ENCODE results near the gene THNSL1. TPM values are rescaled to one million over a fixed set of nuclear protein-coding genes. Genes with fewer than 3 reads are reported as not detected.
"Not testable (repeated sequence)": the region's sequence is repeated elsewhere in the genome, so short reads cannot be mapped to it uniquely, and the experiment has no call there.

THNSL1 gene, protein sequence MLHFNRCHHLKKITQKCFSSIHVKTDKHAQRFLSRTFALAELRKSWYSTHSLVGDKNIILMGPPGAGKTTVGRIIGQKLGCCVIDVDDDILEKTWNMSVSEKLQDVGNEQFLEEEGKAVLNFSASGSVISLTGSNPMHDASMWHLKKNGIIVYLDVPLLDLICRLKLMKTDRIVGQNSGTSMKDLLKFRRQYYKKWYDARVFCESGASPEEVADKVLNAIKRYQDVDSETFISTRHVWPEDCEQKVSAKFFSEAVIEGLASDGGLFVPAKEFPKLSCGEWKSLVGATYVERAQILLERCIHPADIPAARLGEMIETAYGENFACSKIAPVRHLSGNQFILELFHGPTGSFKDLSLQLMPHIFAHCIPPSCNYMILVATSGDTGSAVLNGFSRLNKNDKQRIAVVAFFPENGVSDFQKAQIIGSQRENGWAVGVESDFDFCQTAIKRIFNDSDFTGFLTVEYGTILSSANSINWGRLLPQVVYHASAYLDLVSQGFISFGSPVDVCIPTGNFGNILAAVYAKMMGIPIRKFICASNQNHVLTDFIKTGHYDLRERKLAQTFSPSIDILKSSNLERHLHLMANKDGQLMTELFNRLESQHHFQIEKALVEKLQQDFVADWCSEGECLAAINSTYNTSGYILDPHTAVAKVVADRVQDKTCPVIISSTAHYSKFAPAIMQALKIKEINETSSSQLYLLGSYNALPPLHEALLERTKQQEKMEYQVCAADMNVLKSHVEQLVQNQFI
- 3.3 TPM for polyA plus RNA-seq (2013, experiment 1 of 2; ENCODE audit: insufficient read length)
- 3.3 TPM for polyA plus RNA-seq (2013, experiment 2 of 2; ENCODE audit: insufficient read length)

DNA sequence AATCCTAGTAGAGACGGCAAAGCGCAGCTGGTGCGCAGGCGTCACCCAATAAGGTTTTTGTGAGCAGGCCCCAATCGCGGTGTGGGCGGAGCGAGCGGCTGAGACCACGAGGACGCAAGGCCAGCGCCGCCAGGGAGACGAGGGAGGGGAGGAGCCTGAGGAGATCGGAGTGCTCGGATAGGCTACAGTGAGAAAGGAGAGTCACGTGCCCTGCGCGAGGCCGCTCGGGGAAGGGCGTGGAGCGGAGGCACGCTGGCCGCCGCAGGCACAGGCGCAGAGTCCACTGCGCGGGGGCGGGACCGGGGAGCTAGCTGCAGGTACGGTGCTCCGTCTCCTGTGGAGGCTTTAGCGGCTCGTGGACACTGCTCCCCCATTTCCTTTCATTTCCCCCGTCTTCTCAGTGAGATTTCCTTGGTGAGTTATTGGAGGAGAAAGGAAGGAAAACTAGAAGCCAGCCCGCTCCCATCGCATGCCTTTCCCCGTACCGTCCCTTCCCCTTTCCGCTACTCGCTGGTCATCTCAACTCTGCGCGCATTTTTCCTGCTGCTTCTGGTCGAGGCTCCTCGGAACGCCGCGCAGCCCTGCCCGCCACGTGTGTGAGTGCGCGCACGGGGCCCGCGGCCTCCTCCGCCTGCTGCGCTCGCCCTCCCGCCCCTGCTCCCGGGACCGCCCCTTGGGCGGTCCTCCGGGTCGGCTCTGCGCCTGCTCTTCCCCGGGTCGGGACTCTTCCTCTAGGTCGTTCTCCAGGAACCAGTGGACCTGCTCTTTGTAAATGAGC, at the start of gene THNSL1:
THNSL1 (plus strand) TSS at position 237 of the 778 bp plus-strand sequence. CDS start 6,612 bp downstream, outside the sequence.
- peak; percentile 99 for DNase-seq

DNA sequence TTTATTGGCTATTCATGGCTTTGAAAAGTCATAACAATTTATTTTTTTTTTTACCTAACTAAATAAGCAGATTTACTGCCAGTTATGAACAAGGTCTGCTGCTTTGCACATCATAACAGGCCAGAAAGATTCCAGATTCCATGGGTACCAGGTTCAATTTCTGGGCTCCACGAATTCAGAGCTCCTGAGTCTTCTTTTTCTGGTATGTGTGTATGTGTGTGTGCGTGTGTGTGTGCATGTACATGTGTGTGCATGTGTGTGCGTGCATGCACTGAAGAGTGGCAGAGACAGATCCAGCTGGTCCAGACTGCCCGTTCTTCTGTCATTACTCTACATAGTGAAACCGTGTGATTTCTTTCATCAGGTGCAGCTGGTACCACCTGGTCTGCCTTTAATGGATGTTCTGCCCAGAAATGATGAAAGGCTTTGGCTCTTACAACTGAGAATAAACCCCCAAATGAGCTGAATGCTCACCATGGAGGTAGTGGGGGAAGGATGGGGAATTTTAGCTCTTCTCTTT, 49.4 kb upstream of the THNSL1 start:
- DNase-seq: no peak

DNA sequence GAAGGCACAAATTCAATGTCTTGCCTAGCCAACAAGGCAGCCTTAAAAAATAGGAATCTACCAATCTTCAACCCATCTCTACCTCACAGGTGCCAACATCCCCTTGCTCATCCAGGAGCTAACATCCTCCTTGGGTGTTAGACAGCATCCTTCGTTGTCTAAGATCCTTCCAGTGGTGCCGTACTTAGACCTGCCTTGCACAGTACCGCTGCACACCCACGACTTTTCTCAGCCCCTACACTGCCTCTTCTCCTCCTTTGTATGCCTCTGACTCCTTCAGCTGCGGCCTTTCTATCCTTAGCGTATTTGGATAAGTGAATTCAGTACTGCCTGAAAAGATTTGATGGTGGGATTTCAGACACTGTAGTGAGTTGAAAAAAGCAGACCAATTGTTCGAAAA, 48.1 kb upstream of the THNSL1 start:
- DNase-seq: no peak

DNA sequence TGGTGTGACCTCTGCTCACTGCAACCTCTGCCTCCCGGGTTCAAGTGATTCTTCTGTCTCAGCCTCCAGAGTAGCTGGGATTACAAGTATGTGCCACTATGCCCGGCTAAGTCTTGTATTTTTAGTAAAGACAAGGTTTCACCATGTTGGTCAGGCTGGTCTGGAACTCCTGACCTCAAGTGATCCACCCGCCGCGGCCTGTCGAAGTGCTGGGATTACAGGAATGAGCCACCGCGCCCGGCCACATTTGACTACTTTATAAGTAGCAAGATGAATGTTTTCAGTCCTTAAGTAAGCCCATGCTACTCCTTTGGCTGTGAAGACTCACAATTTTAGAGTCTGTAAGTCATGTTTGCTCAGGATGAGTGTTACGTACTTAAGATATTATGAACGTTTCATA, 47.5 kb upstream of the THNSL1 start:
- not testable (repeated sequence) for DNase-seq

DNA sequence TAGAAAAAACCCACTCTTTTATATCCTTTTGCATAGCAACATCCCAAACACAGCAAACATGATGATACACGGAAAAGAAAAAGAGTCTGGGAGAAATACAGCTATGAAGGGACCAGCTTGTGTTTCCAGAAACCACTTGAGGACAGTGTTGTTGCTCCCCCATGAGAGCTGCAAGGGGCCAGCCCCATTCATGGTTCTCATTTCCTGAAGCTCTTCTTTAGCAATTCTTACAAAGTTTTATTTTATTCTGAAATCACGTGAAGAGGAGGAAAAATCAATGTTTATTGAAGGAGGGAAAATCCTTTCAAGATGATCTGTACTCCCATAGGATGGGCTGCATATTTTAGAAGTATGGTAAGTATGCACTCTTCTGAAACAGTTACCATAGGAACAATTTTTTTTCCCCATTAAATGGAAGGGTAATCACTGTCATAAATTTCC, 46.6 kb upstream of the THNSL1 start:
- peak; percentile 80 for DNase-seq

DNA sequence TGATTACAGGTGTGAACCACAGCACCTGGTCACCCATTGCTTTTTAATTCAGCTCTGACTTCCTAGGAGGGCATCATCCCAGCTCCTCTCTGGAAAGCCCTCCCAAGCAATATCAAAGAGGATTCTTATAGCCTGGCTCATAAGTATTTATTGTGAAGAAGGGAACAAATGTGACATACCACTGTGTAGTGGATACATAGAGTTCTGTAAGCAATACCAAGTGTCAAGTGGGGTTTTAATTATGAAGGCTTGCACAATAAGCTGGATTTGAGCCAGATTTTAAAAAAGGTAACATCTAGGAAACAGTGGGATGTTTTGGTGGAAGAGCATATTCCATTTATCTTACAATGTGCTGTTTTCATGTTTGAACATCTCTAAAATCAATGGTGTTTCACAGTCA, 45.0 kb upstream of the THNSL1 start:
- no peak for DNase-seq

DNA sequence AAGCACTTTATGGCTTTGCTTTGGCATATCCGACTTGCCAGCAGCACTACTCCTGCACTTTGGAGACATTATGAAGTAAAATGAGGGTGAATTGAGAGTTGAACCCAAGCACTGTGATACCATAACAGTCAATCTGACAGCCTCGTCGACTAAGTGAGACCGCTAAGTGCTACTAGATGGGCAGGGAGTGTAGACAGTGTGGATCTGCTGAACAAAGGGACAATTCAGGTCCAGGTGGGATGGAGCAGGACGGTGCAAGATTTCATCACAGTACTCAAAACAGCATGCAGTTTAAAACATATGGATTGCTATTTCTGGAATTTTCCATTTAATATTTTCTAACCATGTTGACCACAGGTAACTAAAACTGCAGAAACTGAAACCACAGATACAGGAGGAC, 43.2 kb upstream of the THNSL1 start:
- DNase-seq: no peak

DNA sequence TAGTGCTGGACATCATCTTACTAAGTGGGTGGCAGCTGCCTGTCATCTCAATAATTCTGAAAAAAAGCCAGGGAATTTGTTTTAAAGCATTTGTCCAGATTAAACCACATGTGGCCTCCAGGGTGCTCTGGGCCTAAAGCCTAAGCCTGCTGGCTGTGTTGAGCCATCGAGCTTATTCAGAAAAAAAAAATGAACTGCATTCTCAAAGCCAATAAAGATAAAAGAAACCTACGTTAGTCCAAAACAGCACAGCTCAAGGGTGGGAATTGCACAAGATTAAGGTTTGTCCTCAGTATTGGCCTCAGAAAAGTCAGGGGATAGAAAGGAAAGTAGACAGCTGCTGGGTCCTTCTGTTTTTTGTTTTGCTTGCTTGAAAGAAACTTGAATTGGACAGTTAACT, 41.4 kb upstream of the THNSL1 start:
- peak; percentile 64 for DNase-seq

DNA sequence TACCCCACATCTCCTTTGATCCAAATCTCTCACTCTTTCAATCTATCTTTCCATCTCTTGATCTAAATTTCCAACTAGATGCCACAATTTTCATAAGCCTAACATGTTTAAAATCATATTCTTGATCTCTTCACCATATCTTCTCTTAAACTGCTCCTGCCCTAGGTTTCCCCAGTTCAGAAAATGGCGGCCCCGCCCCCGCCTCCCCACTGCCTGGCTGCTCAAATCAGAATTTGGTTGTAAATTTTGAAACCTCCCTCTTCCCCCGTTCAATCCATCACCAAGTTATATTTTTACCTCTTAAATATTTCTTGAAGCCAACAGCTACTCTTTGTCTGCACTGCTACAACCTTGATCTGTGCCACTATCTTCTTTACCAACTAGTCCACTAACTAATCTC, 36.7 kb upstream of the THNSL1 start:
- DNase-seq: no peak

DNA sequence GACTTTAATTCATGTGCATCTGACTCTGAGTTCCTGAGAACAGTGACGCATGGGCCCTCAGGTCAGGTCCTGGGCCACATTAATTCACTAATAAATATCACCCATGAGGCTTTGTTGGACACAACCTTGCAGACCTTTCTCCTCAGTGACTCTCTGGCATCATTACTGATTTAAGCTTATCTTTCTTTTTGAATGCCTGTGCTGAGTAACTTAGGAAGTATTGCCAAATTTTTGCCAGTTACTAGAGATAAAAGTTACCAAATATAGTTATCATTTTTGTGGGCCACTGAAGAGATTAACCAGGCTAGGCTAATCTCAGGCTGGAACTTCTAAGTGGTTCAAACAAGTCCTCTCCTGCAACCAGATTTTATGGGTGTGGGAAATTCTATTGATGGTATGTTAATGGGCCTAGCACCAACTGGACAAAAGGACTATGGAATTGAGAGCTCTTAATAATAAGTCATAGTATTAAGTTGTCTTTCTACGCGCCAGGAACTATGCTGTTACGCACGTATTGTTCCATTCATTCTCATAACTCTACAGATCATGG, 35.2 kb upstream of the THNSL1 start:
- DNase-seq: no peak

DNA sequence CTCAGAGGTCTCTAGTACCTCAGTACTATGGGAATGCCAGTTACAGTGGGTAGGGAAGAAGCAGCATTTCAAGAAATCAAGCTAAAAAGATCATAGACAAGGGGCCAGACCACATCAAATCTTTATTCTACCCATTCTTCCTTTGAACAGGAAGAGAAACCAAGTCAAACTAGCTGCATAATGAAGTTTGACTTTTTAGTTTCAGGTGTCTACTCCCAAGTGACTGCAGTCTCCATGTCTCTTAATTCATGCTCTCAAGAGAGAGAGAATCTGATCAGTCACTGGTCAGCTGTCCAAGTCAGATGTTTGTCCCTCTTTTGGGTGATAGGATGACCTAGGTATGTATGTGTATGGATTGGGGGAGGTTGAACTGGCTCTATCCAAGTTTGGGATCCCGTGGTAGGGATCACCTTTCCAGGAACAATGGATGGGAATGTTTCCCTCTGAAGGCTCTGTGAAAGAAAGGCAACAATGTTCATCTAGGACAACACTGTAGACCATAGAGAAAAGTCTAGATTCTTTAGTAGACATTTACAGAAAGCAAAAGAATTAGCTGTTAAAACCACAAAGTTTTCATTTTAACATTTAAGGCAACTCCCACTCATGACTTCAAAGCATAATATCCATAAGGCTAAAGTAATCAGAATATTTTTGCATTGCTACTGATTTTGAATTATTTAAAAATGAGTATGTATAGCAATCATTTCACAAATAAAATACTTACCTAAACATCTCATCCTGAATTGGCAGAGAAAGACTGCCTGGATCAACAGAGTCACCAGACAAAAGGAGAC, 33.9 kb upstream of the THNSL1 start:
- DNase-seq: no peak

DNA sequence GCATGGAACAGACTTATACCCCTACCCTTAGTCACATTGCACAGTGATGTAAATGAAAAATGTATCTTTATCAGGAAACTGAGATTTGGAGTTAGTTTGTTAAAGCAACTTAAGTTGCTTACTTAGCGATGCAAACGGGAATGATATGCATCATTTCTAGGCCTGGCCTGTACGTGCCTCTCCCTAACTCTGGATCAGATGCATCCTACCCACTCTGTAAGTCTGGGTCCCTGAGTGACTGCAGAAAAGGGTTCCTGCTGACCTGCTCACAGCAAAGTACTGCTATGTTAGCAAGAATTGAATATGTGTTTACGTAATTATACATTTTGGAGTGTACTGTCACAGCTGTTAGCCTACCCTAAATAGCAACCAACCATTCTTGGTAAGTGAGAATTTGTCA, 33.3 kb upstream of the THNSL1 start:
- DNase-seq: no peak

DNA sequence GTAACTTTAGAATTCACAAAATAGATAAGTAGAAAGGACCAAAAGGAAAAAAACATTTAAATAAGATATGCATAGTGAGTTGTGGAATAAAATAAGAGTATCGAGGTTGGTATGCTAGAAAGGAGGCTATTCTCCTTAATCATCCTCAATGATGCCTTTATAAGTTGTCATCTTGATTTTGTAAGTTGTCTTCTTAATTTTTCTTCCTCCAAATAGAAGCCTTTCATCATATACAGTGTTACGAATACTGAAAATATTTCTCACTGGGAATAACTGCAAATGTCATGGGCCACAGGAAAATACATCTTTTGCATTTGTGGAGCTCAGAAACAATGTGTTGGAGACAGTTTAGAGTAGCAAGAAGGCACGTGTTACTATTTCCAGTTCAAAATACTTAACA, 32.5 kb upstream of the THNSL1 start:
- peak; percentile 45 for DNase-seq

DNA sequence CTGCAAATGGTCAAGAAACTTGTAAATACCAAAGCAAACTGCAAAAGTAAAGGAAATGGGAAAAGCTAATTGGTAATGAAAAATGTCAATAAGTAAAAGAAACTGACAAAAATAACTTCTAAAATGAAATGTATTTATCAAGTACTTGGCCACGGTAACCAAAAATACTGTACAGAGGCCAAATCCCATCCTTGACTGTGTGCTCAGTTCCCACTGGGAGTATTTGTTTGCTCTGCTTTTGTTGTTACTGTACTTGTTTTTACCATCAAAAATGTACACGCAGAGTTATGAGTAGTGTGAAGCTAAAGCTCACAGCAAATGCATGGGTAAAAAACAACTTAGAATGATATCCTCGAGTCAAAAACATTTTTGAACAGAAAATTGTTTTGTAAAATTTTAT, 31.5 kb upstream of the THNSL1 start:
- DNase-seq: no peak

DNA sequence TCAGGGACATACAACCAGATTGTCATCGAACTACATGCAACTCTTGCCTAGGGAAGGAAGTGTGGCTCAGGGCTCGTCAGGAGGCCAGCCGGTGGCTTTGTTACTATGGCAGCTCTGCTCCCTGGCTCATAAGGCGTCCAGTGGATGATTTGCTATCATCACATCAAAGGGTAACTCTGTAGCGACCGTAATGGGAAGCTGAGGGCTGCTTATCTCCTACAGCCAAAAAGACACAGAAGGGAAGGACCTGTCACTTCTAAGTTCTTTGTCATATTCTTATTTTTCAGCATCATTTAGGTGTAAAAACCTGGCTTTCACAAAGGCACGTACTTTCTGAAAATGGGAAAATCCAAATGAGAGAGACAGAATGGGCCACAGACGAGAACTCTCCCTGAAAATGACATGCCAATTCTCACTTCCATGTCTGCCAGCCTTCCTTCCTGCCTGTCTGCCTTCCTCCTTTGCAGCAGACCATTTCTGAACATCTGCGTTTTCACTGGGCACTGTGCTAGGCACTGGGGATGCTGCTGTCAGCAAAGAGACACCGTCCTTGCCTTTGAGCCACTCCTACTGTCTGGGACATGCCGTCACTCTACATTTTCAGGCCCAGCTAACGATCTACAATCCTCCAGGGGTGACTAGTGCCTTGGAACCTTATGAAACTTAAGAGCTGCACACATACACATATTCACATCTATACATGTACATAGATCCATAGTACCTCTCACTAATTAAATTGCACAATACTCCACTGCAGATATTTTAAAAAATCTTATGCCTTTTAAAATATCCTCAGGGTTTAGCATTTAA, 27.4 kb upstream of the THNSL1 start:
- no peak for DNase-seq

DNA sequence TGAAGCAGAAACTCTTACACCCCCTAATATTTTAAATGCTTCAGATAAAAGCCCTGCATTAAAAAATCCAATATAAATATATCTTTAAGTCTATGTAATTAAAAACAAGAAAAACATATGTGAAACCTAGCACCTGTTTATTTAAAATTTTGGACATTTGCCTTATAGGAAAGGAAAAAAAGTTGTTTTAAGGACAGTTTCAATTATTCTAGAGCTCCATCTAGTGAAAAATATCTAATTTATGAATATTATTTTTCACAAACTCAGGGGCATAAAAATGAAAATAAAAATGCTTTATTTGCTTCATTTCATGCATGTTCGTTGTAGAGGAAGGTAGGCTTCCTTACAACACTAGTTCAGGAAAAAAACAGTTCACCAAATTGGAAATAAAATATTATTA, 26.5 kb upstream of the THNSL1 start:
- peak; percentile 20 for DNase-seq

DNA sequence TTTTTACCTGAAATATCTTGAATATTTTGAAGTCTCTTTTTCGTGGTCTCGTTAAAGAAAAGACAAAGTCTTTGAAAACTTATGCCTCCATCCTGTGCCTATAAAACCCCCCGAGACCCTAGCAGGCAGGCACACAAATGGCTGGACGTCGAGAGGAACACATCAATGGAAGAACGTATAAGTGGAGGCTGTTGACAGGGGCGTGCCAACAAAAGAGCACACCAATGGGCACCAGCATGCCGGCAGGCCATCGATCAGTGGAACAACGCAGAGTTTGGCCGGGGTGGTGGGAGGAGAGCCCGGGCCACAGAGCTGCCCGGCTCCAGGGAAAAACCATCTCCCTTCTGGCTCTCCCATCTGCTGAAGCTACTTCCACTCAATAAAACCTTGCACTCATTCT, 25.1 kb upstream of the THNSL1 start:
- DNase-seq: no peak

DNA sequence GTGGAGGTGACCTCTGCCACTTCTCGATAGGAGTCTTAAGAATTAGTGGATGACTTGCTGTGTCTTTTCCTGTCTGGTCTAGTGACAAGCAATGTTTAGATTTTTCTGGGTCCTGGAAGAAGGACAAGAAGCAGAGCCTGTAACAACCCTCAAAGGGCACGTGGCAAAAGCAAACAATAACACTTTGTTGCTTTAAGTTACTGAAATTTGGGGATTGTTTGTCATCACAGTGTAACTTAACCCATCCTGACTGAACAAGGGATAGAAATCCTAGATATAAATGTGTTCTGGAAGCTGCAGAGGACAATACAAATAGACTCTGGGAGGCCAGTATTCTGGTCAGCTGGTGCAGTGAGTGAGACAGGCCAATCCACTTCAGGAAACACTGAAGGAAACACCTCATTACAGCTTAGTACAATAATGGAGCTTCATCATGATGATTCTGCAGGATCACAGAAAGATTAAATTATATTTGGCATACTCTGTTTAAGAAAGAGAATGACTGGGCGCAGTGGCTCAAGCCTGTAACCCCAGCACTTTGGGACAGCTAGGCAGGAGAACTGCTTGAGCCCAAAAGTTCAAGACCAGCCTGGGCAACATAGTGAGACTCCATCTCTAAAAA, 23.8 kb upstream of the THNSL1 start:
- no peak for DNase-seq

DNA sequence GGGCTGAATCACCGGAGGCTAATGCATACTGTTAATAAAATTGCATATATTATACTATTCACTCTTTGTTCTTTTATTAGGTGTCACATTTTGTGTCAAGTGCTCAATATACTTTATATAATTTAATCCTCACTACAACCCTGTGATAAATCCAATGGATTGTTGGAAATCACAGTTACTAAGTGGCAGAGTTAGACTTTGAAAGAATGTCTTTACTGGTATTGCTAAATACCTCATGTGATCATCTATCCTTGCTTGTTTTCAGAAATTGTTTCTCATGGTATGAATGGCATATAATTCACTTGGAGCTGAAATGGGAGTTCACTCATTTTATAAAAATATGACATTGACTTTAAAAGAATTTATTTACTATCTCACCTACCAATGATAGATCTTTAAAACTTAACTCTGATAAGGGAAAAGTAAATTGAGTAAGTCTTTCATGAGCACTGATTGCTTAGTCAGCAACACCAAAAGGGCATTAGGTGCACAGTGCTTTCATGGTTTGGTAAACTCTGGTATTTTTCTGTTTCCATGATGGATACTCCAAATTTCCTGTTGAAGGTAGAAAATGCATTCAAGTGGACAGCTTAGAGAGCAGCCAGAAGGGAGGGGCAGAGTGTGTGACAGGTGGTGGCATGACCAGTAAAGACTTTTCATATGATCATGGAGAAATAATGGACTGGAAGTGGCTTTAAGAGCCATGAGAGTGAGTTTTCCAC, 23.0 kb upstream of the THNSL1 start:
- DNase-seq: no peak

DNA sequence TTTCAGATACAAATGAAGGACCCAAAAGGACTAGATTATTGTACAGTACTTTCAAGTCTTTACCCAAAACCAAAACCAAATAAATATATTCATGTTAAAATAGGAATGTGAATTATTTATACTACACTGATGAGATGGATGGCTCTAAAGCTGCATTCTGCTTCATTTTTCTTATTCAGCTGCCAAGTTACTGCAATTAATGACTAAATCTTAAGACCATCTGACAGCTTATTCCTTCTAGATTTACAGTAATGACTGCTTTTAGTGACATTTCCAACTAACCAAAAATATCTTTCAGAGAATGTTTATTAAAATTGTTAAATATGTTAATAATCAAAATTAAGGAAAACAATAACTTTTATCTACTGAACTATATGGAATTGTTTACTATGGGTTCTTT, 21.3 kb upstream of the THNSL1 start:
- no peak for DNase-seq
